ENCODE data around the gene PDIA2.
"Not testable (repeated sequence)": the region's sequence is repeated elsewhere in the genome, so short reads cannot be mapped to it uniquely, and the experiment has no call there.

The PDIA2 gene

GRCh38 chr16:333406-334094 lies 50.6 kb downstream of the PDIA2 start:
- DNase-seq: no peak

- not testable (repeated sequence) for DNase-seq
These were observed 51.3 kb downstream of the PDIA2 start for GRCh38 chr16:334164-334832.

- not testable (repeated sequence) for DNase-seq
These were observed 52.1 kb downstream of the PDIA2 start for GRCh38 chr16:334861-335632.

GRCh38 chr16:336269-336668 lies 53.3 kb downstream of the PDIA2 start:
- no peak for DNase-seq
